ENCODE measurements around the gene IL19.
"Not testable (repeated sequence)": the region's sequence is repeated elsewhere in the genome, so short reads cannot be mapped to it uniquely, and the experiment has no call there.

The IL19 gene

DNA sequence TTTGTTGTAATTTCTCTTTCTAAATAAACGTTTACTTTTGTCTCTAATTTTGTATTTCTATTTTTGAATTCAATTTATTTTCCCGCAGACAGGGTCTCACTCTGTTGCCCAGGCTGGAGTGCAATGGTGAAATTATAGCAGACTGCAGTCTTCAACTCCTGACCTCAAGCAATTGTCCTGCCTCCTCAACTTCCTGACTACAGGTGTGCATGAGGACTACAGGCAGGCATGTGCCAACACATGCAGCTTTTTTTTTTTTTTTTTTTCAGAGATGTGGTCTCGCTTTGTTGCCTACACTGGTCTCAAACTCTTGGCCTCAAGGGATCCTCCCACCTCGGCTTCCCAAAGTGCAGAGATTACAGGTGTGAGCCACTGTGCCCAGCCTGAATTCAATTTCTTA is 58.2 kb downstream of the IL19 start:
- DNase-seq (ENCODE audit: low read depth in 1 of 2, low spot score in 1 of 2): no peak

GRCh38 chr1:206829282-206829681 is 58.7 kb downstream of the IL19 start:
- no peak for DNase-seq (ENCODE audit: low read depth in 1 of 2, low spot score in 1 of 2)

DNA sequence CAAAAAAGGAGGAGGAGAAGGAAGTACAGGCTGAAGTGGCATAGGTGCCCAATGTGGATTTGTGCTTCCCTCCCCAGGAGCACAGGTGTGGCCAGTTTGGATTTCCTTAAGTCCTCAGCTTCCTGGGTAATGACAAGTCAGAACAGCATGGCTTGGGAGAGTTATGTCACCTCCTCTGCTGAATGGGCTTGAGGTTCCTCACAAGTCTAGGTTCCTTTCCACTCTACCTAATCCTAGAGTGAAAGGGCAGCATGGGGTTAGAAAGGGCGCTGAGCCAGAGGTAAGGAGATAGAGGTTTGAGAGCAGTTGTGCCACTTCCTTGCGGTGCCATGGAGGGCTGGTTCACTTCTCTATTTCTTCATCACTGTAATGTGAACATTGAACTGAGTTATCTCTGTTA is 59.3 kb downstream of the IL19 start:
- no peak for DNase-seq (ENCODE audit: low read depth in 1 of 2, low spot score in 1 of 2)

GRCh38 chr1:206831650-206832049 is 61.1 kb downstream of the IL19 start:
- no peak for DNase-seq (ENCODE audit: low read depth in 1 of 2, low spot score in 1 of 2)

GRCh38 chr1:206832352-206832880 is 61.8 kb downstream of the IL19 start:
- no peak for DNase-seq (ENCODE audit: low read depth in 1 of 2, low spot score in 1 of 2)

DNA sequence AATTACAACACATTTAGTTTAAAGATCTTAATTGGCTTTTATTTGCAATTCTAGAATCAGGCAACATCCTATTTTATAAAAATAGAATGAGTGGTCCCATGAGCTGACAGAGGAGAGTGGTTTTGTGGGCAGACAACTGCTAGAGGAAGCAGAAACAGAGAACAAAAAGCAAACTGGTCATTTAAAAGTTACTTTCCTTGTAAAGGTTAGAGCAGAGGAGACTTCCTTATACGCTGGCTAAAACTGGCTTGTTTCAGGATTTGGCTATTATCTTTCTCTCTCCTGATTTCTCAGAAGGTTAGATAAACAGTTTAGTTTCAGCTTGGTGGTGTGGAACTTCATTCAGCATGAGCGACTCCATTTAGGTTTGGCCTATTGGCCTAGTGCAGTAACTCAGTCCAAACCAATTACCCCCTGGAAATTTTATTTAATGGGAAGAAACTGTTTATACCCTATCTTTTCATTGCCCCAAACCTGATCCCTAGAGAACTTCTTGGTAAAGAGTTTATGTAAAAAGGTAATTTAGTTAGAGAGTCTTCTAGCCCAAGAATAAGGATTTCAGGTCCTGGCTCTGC is 62.6 kb downstream of the IL19 start:
- DNase-seq (ENCODE audit: low read depth in 1 of 2, low spot score in 1 of 2): no peak

DNA sequence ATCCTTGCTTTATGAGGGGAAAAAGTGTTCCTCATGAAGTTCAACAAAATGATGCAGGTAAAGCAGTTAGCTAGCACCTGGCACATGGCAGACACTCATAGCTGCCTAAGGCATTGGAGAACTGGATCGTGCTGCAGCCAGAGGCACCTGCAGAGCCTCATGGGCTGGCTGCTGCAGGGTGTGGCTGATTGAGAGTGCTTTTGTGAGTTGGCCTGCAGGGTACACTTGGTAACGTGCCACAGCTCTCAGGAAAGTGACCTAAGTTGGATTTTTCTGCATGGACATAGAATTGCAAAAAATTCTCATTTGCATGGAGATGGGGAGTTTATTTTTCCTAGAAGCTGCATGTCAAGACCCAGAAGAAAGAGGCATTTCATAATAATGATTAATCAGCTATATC is 63.2 kb downstream of the IL19 start:
- DNase-seq (ENCODE audit: low read depth in 1 of 2, low spot score in 1 of 2): no peak

- no peak for DNase-seq (ENCODE audit: low read depth in 1 of 2, low spot score in 1 of 2)
Measured at GRCh38 chr1:206834217-206834616, 63.6 kb downstream of the IL19 start.

GRCh38 chr1:206834711-206835110 is 64.1 kb downstream of the IL19 start:
- no peak for DNase-seq (ENCODE audit: low read depth in 1 of 2, low spot score in 1 of 2)

DNA sequence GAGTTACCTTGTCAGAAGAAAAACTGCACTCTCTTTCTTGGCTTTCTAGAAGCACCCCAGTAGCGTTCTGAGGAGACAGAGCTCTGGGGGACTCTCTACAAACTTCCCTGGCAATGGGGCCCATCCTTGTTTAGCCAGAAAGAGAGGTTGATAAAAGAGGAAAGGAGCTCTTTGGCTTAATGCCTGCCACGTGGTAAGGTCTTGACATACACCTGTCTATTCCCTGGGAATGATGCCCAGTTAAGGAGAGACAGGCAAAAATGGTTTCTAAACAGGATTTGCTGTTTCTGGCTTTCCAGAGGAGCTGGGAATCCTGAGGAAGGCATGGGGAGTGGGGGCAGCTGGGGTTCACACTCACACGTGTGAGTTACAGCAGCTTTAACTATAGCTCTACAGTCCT is 64.6 kb downstream of the IL19 start:
- no peak for DNase-seq (ENCODE audit: low read depth in 1 of 2, low spot score in 1 of 2)

DNA sequence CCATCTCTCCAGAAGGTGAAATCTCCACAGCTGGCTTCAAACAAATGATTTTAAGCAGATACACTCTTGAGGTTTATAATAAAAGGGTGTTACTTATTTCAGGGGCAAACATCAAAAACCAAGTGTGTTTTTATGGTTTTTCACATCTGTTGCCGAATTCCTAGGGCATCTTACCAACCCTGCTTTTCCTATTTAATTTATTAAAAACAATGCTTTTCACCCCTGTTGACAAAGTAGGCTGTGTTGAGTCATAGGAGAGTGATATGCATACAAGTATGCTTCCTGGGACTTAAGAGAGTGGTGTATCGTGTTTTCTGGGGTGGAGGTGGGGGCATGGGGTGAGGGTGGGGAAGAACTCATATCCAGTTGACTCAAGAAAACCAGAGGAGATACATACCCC is 65.5 kb downstream of the IL19 start:
- no peak for DNase-seq (ENCODE audit: low read depth in 1 of 2, low spot score in 1 of 2)

DNA sequence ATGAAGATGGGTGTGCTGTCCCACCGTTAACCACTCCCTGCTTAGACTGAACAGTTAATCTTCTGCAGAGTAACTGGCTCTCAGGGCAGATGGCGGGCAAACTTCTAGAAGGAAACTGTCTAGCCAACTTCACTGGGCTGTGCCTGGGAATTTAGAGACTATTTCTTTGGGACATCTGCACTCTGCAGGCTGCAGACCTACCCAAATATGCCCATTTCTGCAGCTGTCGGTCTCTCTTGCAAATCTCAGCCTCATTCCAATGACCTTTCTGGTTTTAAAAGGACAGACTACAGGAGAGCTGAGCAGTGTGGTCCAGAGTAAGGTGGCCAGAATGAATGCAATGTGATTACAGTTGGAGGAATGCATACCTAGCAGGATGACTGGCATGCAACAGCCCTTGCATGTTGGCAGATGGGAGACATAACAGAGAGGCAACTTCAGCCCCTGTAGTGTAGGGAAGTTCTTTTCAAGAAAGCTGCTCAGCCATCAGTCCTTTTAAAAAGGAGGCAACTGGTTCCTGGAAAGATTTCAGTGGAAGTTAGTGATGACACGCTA is 68.5 kb downstream of the IL19 start:
- no peak for DNase-seq (ENCODE audit: low read depth in 1 of 2, low spot score in 1 of 2)

DNA sequence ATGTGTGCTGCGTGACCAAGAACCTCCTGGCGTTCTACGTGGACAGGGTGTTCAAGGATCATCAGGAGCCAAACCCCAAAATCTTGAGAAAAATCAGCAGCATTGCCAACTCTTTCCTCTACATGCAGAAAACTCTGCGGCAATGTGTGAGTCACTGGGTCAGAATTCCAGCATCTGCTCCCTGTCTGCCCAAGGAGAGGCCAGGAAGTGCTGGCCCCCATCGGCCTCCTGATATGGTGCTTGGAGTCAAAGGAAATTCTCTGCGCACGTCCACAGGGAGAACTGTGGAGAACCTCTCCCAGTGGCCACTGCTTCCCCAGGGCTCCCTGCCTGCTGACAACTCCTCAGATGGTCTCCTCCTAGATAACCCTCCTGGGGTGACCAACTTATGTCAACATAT is 69.3 kb downstream of the IL19 start:
- no peak for DNase-seq (ENCODE audit: low read depth in 1 of 2, low spot score in 1 of 2)

GRCh38 chr1:206841609-206842323 is 71.2 kb downstream of the IL19 start:
- no peak for DNase-seq (ENCODE audit: low read depth in 1 of 2, low spot score in 1 of 2)

DNA sequence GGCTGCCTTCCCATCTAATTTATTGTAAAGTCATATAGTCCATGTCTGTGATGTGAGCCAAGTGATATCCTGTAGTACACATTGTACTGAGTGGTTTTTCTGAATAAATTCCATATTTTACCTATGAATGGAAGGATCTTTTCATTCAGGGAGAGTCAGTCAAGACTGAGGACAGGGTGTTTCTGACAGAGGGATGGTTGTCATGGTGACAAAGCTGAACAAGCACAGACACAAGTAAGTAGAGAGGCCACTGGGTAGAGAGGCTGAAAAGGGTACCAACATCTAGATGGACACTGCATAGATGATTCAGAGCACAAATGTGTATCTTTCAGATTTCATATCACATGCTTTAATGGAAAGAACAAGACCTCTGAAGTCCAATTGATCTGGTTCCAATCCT is 72.3 kb downstream of the IL19 start:
- DNase-seq (ENCODE audit: low read depth in 1 of 2, low spot score in 1 of 2): no peak

DNA sequence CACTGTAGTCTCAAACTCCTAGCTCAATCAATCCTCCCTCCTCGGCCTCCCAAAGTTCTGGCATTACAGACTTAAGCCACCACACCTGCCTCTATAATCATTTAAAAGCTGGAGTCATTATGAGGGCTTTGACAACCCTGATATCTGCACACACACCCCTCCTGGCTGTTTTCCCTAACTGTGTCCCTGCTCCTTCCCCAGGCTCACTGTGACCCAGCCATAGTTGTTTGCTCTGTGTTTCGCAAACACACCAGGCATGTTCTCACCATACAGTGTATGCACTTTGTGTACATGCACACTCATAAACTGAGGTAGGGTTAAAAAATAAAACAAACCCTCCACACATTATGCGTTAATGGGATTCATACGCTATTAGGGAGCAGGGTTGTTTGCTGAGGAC is 73.1 kb downstream of the IL19 start:
- DNase-seq (ENCODE audit: low read depth in 1 of 2, low spot score in 1 of 2): no peak

DNA sequence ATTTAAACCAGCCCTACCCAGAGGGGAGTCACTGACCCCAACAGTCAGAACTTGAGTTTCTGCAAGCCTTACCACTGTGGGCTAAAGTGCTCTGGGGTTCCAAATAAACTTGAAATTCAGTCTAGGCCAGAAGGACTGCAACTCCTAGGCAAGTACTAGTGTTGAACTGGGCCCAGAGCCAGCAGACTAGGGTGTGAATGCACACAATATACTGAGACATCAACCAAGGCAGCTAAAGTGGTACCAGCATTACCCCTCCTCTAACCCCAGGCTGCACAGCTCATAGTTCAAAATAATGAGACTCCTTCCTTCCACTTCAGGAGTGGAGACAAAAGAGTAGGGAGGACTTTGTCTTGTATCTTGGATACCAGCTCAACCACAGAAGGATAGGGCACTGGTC is 75.9 kb downstream of the IL19 start:
- no peak for DNase-seq (ENCODE audit: low read depth in 1 of 2, low spot score in 1 of 2)

DNA sequence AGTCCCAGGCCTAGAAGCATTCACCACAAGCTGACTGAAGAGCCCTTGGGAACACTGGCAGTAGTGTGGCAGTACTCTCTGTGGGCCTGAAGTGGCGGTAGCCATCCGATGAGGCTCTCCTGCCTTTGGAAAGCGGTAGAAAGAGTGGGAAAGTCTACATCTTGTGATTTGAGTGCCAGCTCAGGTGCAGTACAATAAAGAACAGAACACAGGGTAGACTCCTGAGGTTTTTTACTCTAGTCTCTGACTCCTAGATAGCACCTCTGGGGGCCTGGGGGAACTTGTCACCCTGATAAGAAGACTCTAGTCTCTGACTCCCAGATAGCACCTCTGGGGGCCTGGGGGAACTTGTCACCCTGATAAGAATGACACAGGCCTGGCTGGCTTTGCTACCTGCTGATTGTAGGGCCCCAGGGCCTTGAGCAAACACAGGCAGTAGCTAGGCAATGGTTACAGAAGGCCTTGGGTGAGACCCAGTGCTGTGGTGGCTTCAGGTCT is 76.8 kb downstream of the IL19 start:
- DNase-seq (ENCODE audit: low read depth in 1 of 2, low spot score in 1 of 2): no peak

GRCh38 chr1:206847946-206848345 is 77.4 kb downstream of the IL19 start:
- no peak for DNase-seq (ENCODE audit: low read depth in 1 of 2, low spot score in 1 of 2)

- no peak for DNase-seq (ENCODE audit: low read depth in 1 of 2, low spot score in 1 of 2)
Measured at GRCh38 chr1:206850401-206850800, 79.8 kb downstream of the IL19 start.

DNA sequence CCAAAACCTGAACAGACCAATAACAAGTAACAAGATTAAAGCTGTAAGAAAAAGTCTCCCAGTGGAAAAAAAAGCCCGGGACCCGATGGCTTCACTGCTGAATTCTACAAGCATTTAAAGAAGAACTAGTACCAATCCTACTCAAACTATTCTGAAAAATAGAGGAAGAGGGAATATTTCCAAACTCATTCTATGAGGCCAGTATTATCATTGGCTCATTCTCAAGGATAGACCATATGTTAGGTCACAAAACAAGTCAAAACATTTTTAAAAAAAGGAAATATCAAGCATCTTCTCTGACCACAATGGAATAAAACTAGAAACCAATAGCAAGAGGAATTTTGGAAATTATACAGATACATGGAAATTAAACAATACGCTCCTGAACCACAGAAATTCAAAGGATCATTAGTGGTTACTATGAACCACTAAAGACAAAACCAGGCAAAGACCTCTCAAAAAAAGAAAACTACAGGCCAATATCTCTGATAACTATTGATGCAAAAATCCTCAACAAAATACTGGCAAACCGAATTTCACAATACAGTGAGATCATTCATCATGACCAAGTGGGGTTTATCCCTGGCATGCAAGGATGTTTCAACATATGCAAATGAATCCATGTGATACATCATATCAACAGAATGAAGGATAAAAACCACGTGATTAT is 80.9 kb downstream of the IL19 start:
- no peak for DNase-seq (ENCODE audit: low read depth in 1 of 2, low spot score in 1 of 2)

- not testable (repeated sequence) for DNase-seq (ENCODE audit: low read depth in 1 of 2, low spot score in 1 of 2)
Measured at GRCh38 chr1:206852662-206853061, 82.1 kb downstream of the IL19 start.
